A549 (cell line): ENCODE measurements around the gene HSD17B2.

Experiments used
- CTCF ChIP-seq: fragments of >200 bp; sonication (Bioruptor Twin); formaldehyde crosslinking; IDR thresholded peaks from 3 replicates; pipeline ENCODE4 v1.5.1; 2016
- FOSL2 ChIP-seq, 2 experiments: fragments of 450-650 bp in 1 of 2; fragments of >200 bp in 1 of 2; sonication (Bioruptor Twin) in 1 of 2; formaldehyde crosslinking; IDR thresholded peaks; 2 replicates each; pipeline versions ENCODE4 v1.5.0 to v1.6.1; 2016 to 2020; ENCODE audit warnings: mild to moderate bottlenecking in 1 of 2, moderate library complexity in 1 of 2
- NPAS2 ChIP-seq: fragments of 250-450 bp; sonication (Bioruptor Pico); IDR thresholded peaks from 2 replicates; pipeline ENCODE4 v1.8.0; 2022; ENCODE audit warnings: mild to moderate bottlenecking, moderate library complexity, borderline replicate concordance

GRCh38 chr16:81987706-81988105, 47.3 kb upstream of the HSD17B2 start:
- TF ChIP-seq FOSL2 (IDR thresholded peaks at IDR 0.05) (no peak), FOSL2 (CRISPR knock-in tag; IDR thresholded peaks at IDR 0.05) (no peak), CTCF (no peak), NPAS2 (CRISPR knock-in tag) (no peak)
